NCI-H460 (cell line): Measurements from ENCODE around the gene VSTM1. TPM values are rescaled to one million over a fixed set of nuclear protein-coding genes. Genes with fewer than 3 reads are reported as not detected.
"Not testable (repeated sequence)": the region's sequence is repeated elsewhere in the genome, so short reads cannot be mapped to it uniquely, and the experiment has no call there.

Experiments used
- DNase-seq: peaks from one replicate; pipeline ENCODE4 v3.0.0-alpha.2; 2016; ENCODE audit warnings: low read depth; ENCODE audit errors: extremely low read depth
- polyA plus RNA-seq: library from polyadenylated mRNA; depleted of rRNA; stranded (reverse); fragments of >200 nt; gene quantifications from 2 replicates; pipeline ENCODE4 v1.2.3, GENCODE V29; 2014; cell fraction: nucleus; rRNA removed
- total RNA-seq: library from RNA; depleted of rRNA; stranded (reverse); fragments of >200 nt; shearing (Covaris generic); gene quantifications from 2 replicates; pipeline ENCODE4 v1.2.3, GENCODE V29; 2014; rRNA removed

VSTM1 gene, protein sequence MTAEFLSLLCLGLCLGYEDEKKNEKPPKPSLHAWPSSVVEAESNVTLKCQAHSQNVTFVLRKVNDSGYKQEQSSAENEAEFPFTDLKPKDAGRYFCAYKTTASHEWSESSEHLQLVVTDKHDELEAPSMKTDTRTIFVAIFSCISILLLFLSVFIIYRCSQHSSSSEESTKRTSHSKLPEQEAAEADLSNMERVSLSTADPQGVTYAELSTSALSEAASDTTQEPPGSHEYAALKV
- not detected in 2 replicates for total RNA-seq
- not detected in 2 replicates for polyA plus RNA-seq

DNA sequence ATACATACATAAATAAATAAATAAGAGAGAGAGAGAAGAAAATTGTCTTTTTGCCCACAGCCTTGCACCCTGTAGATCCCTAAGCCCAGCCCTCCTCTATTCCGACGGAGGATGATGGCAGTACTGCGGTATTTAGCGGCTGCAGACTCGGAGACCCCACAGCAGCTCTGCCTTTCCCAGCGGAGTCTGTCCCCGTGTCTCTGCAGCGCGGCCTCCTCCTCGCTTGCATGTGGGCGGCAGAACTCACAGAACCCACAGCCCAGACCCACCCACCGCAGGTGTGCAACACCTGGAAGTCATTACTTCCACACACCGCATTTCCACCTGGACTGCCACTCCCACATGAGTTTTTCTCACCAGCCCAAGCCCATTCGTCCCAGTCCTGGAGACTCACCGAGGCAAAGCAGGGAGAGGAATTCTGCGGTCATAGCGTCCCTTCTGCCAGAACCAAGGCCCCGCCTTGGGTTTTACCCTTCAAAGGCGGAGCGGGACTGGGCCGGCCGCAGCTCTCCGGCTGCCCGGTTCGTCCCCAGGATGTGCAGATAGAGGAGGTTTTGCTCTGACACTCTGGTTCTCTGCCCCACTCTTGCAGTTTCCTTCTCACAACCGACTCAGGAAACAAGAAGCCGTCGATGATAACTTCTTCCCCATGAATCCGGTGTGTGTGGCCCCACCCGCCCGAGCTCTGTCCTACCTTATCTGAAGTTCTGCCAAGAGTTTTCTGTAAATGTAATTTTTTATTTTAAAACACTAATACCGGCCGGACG lies at the start of gene VSTM1:
Gene VSTM1, minus strand, starts transcription at position 548 of the 767 bp plus-strand sequence. Its CDS starts 120 bp downstream, at position 428.
- no peak for DNase-seq

DNA sequence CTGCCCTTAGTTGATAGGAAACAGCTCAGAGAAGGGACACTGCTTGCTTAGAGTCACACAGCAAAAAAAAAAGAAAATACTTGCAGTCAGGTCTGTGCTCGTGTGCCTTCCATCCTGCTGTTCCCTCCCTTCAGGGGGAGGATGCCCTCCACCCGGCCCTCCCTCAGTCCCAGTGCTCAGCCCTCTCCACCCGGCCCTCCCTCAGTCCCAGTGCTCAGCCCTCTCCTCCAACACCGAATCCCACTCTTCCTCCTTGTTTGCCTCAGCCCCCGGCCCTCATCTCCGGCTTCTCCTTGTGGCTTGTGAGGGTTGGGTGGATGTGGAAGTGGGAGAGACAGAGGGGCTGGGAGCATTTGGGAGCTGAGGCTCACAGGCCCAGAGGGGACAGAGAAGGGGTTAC lies 46.0 kb upstream of the VSTM1 start:
- DNase-seq = no peak

DNA sequence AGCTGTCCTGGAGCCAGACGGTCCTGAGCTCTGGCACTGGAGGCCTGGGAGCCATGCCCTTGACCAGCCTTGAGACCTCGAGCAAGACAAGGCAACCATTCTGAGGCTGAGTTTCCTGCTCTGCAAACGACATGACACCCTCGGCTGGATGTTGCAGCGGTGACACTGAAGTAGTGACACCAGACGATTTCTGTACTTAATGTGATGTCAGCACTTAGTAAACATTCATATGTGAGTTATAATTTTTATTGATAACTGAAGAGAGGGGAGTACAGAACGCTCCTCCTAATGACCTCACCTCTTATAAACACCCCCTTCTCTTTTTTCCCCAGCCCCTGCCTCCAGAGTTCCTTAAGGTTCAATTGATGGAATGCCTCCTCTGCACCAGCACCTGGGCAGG lies 44.8 kb upstream of the VSTM1 start:
- no peak for DNase-seq

DNA sequence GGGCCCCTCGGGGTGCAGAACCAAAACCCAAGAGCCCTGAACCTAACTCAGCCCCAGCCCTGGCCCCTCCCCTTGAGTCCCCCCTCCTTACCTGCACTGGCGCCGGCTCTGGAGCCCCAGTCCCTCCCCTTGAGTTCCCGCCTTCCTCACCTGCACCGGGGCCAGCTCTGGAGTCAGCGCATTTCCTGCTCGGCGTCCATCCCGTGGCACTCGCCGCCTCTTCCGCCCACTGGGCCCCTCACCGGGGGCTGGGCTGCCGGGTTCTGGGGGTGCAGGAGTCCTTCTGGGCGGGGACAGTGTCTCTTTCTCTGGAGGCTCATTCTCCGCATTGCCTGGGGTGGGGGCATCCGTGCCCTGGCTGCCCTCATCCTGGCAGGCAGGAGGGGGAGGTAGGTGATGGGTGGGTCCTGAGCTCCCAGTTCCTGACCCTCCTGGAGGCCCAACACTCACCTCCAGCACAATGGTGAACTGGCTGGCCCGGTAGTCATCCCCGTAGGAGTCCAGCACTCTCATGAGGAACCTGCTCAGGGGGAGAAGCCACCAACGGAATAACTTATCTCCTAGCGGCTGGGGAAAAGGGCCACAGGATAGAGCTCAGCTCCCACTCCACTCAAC lies 44.3 kb upstream of the VSTM1 start:
- no peak for DNase-seq

DNA sequence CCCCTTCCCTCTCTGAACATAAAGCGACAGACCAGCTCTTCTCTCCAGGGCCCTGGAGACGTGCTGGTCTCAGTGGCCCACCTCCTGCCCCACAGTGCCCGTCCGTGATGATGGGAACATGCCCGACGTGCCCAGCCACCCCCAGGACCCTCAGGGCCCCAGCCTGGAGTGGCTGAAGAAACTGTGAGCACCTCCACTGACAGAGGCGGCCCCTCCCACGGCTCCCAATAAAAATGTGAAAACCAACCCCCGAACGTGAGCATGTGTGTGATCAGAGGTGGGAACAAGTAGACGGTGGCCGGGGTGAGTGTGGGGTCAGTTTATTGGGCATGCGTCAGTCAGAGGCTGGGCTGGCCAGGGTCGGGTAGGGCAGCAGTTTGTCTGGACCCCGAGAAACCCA lies 43.0 kb upstream of the VSTM1 start:
- no peak for DNase-seq

DNA sequence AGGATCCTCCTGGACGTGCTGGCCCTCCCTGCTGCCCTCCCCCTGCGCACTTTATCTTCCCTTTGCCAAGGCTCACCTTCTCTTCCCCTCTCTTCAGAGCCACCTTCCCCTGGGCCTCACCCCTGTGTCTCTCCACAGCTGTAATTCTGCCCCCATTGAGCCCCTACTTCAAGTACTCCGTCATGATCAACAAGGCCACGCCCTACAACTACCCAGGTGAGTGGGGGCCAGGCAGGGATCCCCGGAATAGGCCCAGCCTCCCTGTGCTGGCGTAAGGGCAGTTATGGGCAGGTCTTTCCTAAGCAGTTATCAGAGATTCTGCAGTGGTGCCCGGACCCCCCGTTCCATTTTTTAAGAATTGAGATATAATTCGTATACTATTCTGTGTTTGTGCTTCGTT lies 42.1 kb upstream of the VSTM1 start:
- no peak for DNase-seq

DNA sequence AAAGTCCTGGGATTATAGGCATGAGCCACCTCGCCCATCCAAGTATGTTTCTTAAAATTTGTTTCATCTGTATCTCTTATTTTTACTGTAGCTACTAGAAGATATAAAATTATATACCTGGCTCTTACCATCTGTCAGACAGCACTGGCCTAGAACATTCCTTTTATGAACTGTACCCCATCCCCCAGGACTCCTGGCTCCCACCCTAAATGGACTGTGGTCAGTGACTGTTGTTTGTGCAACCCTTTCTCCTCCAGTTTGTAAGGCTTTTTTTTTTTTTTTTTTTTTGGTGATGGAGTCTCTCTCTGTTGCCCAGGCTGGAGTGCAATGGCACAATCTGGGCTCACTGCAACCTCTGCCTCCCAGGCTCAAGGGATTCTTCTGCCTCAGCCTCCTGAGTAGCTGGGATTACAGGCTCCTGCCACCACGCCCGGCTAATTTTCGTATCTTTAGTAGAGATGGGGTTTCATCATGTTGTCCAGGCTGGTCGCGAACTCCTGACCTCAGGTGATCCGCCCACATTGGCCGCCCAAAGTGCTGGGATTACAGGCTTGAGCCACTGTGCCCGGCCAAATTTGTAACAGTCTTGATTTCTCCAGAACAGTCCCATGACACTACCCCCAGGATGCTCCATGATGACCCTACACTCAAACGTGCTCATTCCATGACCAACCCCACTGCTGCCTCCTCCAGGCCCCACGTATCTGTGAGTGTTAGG lies 41.5 kb upstream of the VSTM1 start:
- no peak for DNase-seq

DNA sequence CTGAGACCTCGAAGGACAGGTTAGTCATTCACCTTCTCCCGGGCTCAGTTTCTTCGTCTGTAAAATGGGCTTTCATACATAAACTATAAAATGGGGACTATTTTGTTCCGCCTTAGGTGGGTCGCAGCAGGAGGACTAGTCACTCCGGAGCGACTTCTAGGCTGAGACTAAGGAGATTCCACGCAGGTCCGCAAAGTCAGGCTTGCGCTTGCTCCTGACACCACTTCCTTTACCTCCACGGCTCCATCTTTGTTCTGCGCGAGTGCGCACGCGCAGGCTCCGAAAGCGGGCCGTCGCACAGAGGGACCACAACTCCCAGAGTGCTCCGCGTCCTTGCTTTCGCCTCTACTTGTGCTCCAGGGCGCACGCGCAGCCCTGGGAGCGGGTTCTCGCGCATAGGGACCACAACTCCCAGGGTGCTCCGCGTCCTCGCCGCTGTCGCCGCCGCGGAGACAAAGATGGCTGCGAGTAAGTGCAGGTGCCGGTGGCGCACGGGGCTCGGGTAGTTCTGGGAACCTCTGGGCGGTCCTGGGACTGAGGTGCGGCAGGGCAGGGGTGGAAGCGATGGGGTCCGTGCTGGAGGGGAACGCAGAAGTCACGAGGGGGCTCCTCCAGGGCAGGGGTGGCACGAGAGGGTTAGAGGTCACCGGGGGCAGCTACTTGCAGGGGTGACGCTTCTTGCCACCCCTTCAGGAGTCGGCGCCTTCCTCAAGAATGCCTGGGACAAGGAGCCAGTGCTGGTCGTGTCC lies 38.9 kb upstream of the VSTM1 start, which contains the start of gene NDUFA3:
Gene NDUFA3, plus strand, starts transcription at position 435 of the 749 bp plus-strand sequence. Its CDS starts 24 bp downstream, at position 459.
- peak; percentile 95 for DNase-seq

DNA sequence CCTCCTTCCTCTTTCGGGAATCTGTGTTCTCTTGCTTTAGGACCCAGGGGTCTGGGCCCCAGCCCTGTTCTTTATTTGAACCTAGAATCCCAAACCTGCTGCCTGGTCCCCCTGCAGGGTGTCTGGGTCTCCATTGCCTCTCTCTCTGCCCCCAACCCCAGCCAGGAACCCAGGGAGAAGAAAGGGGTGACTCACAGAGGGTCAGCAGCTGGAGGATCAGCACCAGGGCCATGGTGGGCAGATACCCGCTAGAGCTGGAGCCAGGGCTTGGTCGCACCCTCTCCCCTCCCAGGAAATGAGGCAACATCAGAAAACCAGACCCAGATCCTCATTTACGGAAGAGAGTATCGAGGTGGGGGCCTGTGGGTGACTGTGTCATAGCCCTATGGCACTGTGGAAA lies 36.9 kb upstream of the VSTM1 start, which contains the start of gene OSCAR:
Gene OSCAR, minus strand, starts transcription at position 243 of the 400 bp plus-strand sequence. Its CDS starts 11 bp downstream, at position 232.
- no peak for DNase-seq

DNA sequence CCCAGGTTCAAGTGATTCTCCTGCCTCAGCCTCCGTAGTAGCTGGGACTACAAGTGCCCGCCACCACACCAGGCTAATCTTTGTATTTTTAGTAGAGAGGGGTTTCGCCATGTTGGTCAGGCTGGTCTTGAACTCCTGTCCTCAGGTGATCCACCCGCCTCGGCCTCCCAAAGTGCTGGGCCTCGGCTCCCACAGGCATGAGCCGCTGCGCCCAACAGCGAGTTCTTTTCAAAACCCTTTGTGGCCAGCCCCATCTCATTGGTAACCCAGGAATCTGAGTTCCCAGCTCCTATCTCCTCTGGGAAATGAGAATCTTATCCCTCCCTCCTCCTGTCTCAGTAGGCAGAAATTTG lies 36.2 kb upstream of the VSTM1 start:
- not testable (repeated sequence) for DNase-seq

DNA sequence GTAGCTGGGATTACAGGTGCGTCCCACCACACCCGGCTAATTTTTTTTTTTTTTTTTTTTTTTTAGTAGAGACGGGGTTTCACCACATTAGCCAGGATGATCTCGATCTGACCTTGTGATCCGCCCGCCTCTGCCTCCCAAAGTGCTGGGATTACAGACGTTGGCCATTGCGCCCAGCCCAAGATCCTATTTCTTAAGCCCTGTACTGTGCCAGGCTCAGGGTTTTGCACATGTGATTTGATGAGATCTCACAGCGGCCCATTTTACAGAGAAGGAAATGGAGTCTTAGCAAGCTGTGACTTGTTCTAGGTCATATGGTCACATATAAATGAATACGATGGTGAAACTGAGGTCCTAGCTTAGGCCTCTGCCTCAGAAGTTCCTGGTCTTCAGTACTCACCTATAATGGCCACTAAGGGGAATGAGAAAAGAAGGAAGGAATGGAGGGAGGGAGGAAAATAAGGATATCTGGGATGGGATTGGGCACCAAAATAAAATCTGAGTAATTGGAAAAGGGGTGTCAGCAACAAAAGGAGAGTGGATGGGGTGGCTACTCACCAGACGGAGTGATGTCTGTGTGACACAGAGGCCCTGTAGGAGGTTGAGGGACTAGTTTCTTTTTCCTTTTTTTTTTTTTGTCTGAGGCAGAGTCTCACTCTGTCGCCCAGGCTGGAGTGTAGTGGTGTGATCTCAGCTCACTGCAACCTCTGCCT lies 35.6 kb upstream of the VSTM1 start:
- DNase-seq = no peak

DNA sequence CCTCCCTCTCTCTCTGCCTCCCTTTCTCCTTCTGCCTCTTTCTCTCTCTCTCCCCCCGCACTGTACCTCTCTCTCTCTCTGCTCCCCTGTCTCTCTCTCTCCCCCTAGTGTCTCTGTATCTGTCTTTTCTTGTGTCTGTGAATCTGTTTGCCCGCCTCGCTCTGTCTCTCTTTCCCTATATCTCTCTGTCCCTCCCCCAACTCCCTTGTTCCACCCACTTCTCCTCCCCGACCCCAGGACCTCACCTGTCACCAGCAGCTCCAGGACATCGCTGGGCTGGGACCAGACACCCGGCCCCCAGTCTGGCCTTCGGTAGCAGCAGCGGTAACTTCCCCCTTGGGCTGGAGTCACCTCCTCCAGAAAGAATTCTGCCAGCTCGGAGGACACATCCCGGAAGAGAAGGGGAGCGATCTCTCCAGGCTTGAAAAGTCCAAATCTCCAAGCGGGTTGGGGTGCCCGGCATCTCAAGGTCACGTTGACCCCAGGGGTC lies 33.0 kb upstream of the VSTM1 start:
- DNase-seq = peak; percentile 46

DNA sequence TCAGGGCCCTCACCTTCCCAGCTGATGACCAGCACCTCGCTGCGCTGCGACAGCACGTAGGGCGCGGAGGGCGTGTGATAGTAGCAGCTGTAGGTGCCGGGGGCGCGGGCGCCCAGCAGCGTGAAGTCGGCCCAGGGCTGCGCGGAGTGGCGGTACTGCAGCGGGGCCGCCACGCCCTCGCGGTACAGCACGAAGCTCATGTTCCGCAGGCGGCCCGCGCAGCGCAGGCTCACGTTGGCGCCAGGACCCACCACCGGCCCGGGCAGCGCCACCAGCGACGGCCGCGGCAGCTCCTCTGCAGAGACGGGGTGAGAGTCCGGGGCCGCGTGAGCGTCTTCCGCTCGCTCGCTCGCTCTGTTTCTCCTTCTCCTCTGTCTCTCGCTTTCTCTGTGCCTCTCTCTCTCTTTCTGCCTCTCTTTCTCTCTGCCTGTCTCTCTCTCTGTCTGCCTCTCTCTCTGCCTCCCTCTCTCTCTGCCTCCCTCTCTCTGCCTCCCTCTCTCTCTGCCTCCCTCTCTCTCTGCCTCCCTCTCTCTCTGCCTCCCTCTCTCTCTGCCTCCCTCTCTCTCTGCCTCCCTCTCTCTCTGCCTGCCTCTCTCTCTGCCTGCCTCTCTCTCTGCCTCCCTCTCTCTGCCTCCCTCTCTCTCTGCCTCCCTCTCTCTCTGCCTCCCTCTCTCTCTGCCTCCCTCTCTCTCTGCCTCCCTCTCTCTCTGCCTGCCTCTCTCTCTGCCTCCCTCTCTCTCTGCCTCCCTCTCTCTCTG lies 32.3 kb upstream of the VSTM1 start:
- DNase-seq = peak; percentile 13

DNA sequence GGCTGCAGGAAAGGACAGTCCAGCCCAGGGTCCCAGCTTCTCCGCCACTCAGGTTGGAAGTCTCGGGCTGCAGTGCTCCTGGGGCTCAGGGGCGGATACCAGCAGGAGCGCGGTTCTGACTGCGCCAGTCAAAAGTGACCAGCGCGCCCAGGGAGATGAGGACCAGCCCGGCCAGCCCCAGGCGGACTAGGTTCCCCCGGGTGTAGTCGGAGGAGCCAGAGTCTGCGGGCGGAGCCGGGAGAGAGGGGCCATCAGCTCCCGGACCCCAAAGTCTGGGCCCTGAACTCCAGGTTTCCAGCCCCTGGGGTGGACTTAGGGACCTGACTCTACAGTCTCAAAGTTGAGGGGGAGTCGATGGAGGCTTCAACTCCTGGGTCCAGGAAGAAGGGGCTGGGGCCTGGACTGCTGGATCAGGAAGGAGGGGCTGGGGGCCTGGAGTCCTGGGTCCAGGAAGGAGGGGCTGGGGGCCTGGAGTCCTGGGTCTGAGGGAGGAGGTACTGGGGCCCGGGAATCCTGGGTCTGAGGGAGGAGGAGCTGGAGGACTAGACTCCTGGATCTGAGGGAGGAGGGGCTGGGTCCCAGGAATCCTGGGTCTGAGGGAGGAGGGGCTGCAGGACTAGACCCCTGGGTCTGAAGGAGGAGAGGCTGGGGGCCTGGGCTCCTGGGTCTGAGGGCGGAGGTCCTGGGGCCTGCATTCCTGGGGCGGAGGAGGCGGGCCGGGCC lies 31.6 kb upstream of the VSTM1 start:
- no peak for DNase-seq

DNA sequence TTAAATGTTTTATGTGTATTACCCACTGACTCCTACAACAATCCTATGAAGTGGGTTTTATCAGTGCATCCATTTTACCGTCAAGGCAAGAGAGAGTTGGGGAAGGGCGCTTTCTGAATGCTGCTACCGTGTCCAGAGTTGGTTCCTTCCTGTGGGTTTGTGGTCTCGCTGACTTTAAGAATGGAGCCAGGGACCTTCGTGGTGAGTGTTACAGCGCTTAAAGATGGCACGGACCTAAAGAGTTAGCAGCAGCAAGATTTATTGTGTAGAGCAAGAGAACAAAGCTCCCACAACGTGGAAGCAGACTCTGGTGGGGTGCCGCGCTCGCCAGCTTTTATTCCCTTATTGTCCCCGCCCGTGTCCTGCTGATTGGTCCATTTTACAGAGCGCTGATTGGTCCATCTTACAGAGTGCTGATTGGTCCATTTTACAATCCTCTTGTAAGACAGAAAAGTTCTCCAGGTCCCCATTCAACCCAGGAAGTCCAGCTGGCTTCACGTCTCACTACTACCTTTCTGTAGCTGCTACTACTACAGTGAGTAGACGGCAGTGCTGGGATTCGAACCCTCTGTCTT lies 30.8 kb upstream of the VSTM1 start:
- no peak for DNase-seq

DNA sequence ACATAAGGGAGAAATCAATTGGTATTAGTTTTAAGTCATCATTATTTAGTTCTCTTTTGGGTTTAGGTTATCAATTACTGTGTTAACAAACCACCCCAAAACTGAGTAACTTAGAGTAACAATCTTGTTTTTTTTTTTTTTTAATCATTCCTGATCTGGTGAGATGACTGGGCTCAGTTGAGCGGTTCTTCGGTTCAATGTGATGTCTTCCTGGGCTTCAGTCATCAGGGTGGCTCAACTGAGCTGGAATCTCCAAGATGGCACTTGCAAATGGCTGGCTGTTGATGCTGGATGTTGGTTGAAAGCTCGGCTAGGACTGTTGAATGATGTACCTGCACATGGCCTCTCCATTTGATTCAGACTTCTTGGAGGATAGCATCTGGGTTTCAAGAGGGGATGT lies 20.7 kb upstream of the VSTM1 start:
- DNase-seq = no peak

DNA sequence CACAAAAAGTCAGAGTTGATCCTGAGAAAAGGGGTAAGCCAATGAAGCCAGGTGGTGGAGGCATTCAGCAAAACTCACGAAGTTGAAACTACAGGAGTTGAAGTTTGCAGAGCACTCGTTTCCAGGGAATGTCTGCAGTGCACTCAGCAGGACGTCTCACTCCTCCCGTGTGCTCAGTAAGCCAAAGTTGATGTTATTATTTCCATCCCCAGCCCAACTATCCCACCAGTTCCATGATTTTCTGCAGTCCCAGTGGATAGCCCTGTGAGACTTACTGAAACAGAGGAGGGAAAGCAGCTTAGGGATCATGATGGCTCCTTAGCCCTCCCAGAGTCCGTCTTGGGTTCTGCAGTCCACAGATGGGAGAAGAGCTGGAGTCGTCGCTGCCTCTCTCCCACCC lies 17.3 kb upstream of the VSTM1 start, which contains the start of gene TARM1:
Gene TARM1, minus strand, starts transcription at position 334 of the 400 bp plus-strand sequence. Its CDS starts 25 bp downstream, at position 309.
- DNase-seq = no peak
